ENCODE results near the gene CFDP1. TPM values are rescaled to one million over a fixed set of nuclear protein-coding genes. Genes with fewer than 3 reads are reported as not detected.

The CFDP1 gene
- total RNA-seq, 1 donor from 2014 or later = 59.7 TPM

GRCh38 chr16:75260851-75261589 is 172.3 kb downstream of the CFDP1 start:
- DNase-seq (ENCODE audit: low read depth) = no peak
- Histone ChIP-seq H3K27me3 (ENCODE audit: control insufficient read depth, insufficient read depth, low read length) (no peaks in the 10 kb centered on the region), H3K36me3 (ENCODE audit: control insufficient read depth, insufficient read depth, low read length) (peaks cover 3% of the 10 kb centered on the region), H3K4me3 (ENCODE audit: low read depth, low read length) (no peak overlapping the region)
- TF ChIP-seq, protein P1, sequence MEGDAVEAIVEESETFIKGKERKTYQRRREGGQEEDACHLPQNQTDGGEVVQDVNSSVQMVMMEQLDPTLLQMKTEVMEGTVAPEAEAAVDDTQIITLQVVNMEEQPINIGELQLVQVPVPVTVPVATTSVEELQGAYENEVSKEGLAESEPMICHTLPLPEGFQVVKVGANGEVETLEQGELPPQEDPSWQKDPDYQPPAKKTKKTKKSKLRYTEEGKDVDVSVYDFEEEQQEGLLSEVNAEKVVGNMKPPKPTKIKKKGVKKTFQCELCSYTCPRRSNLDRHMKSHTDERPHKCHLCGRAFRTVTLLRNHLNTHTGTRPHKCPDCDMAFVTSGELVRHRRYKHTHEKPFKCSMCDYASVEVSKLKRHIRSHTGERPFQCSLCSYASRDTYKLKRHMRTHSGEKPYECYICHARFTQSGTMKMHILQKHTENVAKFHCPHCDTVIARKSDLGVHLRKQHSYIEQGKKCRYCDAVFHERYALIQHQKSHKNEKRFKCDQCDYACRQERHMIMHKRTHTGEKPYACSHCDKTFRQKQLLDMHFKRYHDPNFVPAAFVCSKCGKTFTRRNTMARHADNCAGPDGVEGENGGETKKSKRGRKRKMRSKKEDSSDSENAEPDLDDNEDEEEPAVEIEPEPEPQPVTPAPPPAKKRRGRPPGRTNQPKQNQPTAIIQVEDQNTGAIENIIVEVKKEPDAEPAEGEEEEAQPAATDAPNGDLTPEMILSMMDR (IDR thresholded peaks at IDR 0.05; ENCODE audit: insufficient read depth, low read length, poor library complexity, severe bottlenecking) = no peak

DNA sequence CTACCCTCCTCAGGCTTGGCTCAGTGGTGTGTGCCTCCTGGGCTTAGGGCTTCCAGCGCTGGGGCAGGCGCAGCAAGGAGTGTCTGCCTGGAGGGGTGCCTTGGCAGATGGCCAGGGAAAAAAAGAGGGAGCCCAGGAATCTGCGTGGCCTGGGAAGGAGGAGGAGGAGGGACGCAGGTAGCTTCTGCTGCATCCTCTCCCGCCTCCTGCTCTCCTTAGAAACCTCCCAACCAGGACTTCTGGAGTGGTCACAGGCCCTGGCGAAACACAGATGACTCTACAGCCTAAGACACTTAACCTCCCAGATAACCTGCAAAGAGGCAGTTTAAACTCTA is 174.5 kb downstream of the CFDP1 start:
- Histone ChIP-seq H3K4me3 (ENCODE audit: low read depth, low read length) (no peak overlapping the region), H3K27me3 (ENCODE audit: control insufficient read depth, insufficient read depth, low read length) (no peaks in the 10 kb centered on the region), H3K36me3 (ENCODE audit: control insufficient read depth, insufficient read depth, low read length) (peaks cover 2% of the 10 kb centered on the region)
- DNase-seq (ENCODE audit: low read depth) = no peak
- TF ChIP-seq, protein P1 (IDR thresholded peaks at IDR 0.05; ENCODE audit: insufficient read depth, low read length, poor library complexity, severe bottlenecking) = no peak

GRCh38 chr16:75257886-75258806 is 175.2 kb downstream of the CFDP1 start:
- Histone ChIP-seq H3K4me3 (ENCODE audit: low read depth, low read length) (no peak overlapping the region), H3K36me3 (ENCODE audit: control insufficient read depth, insufficient read depth, low read length) (no peaks in the 10 kb centered on the region), H3K27me3 (ENCODE audit: control insufficient read depth, insufficient read depth, low read length) (no peaks in the 10 kb centered on the region)
- TF ChIP-seq, protein P1 (IDR thresholded peaks at IDR 0.05; ENCODE audit: insufficient read depth, low read length, poor library complexity, severe bottlenecking) = no peak
- DNase-seq (ENCODE audit: low read depth) = no peak

DNA sequence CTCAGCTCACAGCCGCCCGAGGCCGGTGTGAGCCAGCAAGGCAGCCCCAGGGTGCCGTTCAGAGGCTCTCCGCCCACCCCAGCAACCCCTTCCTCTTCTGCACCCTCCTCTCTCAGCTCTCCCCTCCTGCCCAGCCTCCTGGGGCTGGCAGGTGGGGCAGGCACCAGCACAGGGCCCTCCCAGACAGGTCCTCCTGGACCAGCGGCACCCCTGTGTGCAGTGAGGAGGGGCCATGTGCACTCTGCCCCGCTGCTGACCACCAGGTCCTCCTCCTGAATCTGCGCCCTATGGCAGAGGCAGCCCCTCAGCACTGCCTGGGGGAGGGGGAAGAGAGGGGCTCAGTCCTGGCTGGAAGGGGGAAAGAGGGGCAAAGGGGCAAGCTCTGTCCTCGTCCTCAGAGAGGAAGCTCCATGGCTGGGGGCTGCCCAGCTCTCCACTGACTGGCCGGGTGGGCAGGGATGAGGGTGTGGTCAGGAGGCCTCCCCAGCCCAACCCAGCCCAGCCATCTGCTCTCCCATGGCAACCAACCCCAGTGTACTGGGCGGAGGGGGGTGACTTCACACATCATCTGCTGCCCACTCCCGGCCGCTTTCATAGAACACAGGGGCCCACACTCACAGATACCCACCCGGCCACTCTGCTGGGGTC is 176.5 kb downstream of the CFDP1 start:
- TF ChIP-seq, protein P1 (IDR thresholded peaks at IDR 0.05; ENCODE audit: insufficient read depth, low read length, poor library complexity, severe bottlenecking) = no peak
- no peak overlapping the region for H3K4me3 ChIP-seq (ENCODE audit: low read depth, low read length)
- no peaks in the 10 kb centered on the region for H3K27me3 ChIP-seq (ENCODE audit: control insufficient read depth, insufficient read depth, low read length)
- no peak for DNase-seq (ENCODE audit: low read depth)
- no peaks in the 10 kb centered on the region for H3K36me3 ChIP-seq (ENCODE audit: control insufficient read depth, insufficient read depth, low read length)

DNA sequence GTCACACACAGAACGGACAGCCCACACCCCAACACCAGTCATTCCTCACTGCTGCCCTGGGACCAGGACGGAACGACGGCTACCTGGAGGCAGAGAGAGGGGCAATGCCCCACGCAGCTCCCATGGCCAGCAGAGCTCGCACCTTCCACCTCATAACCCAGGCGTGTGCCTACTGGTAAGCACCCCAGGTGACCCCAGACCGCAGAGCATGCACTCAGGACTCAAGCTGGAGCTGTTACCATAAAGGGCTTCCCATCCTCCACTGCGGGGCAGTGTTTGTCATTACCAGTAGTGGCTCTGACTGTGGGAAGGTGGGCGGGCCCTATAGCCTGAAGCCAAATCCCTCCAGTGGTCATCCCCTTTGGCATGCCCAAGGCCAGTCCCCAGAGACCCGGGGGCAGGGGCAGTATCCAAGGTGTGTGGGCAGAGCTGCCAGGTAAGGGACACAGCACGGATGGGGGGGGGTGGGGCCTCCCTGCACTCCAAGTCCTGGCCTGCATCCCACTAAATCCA is 177.2 kb downstream of the CFDP1 start:
- Histone ChIP-seq H3K27me3 (ENCODE audit: control insufficient read depth, insufficient read depth, low read length) (no peaks in the 10 kb centered on the region), H3K4me3 (ENCODE audit: low read depth, low read length) (no peak overlapping the region), H3K36me3 (ENCODE audit: control insufficient read depth, insufficient read depth, low read length) (no peaks in the 10 kb centered on the region)
- TF ChIP-seq, protein P1 (IDR thresholded peaks at IDR 0.05; ENCODE audit: insufficient read depth, low read length, poor library complexity, severe bottlenecking) = no peak
- DNase-seq (ENCODE audit: low read depth) = no peak

All from kidney epithelial cell (primary cell).